SK-N-SH treated with all-trans-retinoic acid at 6 μM for 48 hours (cell line): ENCODE measurements around the gene KIAA1958.

Experiments used
- ATAC-seq: fragments of 200-7000 bp; cut with Tn5 transposase; 3 replicates; pipeline ENCODE4 v1.9.1; 2020; ENCODE audit warnings: mild to moderate bottlenecking, moderate library complexity
- ARNTL ChIP-seq: fragments of 450-650 bp; formaldehyde crosslinking; IDR thresholded peaks from 2 replicates; pipeline ENCODE4 v1.5.0; 2020; ENCODE audit warnings: low read depth, mild to moderate bottlenecking, moderate library complexity, borderline replicate concordance
- BACH2 ChIP-seq: fragments of 250-450 bp; sonication (Bioruptor Pico); IDR thresholded peaks from 2 replicates; pipeline ENCODE4 v1.9.0; 2021; ENCODE audit warnings: mild to moderate bottlenecking, borderline replicate concordance
- CREB5 ChIP-seq: fragments of 250-450 bp; sonication (Bioruptor Pico); IDR thresholded peaks from 2 replicates; pipeline ENCODE4 v1.5.1; 2020; ENCODE audit warnings: low read depth, mild to moderate bottlenecking, moderate library complexity
- CSDC2 ChIP-seq: fragments of 250-450 bp; sonication (Bioruptor Pico); IDR thresholded peaks from 2 replicates; pipeline ENCODE4 v1.5.0; 2020; ENCODE audit warnings: mild to moderate bottlenecking, moderate library complexity
- ESRRG ChIP-seq: fragments of 250-450 bp; sonication (Bioruptor Pico); IDR thresholded peaks from 2 replicates; pipeline ENCODE4 v1.6.1; 2021; ENCODE audit warnings: mild to moderate bottlenecking
- GLIS3 ChIP-seq: fragments of 250-450 bp; sonication (Bioruptor Pico); IDR thresholded peaks from 2 replicates; pipeline ENCODE4 v1.5.0; 2020; ENCODE audit warnings: mild to moderate bottlenecking, moderate library complexity
- ISL1 ChIP-seq: fragments of 250-450 bp; sonication (Bioruptor Pico); IDR thresholded peaks from 2 replicates; pipeline ENCODE4 v2.1.2; 2022; ENCODE audit warnings: mild to moderate bottlenecking, moderate library complexity
- OSR1 ChIP-seq: fragments of 250-450 bp; sonication (Bioruptor Pico); IDR thresholded peaks from 2 replicates; pipeline ENCODE4 v1.8.0; 2022; ENCODE audit warnings: moderate library complexity, mild to moderate bottlenecking, inconsistent platforms
- PATZ1 ChIP-seq: fragments of 250-450 bp; sonication (Bioruptor Pico); IDR thresholded peaks from 2 replicates; pipeline ENCODE4 v1.8.0; 2020; ENCODE audit warnings: mild to moderate bottlenecking, moderate library complexity, borderline replicate concordance
- PPARA ChIP-seq: fragments of 250-450 bp; sonication (Bioruptor Pico); IDR thresholded peaks from 2 replicates; pipeline ENCODE4 v1.5.0; 2020; ENCODE audit warnings: mild to moderate bottlenecking, borderline replicate concordance
- RARB ChIP-seq: fragments of 250-450 bp; sonication (Bioruptor Pico); IDR thresholded peaks from 2 replicates; pipeline ENCODE4 v1.8.0; 2021; ENCODE audit warnings: mild to moderate bottlenecking, moderate library complexity
- SNAI2 ChIP-seq: fragments of 250-450 bp; sonication (Bioruptor Pico); IDR thresholded peaks from 2 replicates; pipeline ENCODE4 v1.5.0; 2020; ENCODE audit warnings: mild to moderate bottlenecking, moderate library complexity
- TCF4 ChIP-seq: fragments of 250-450 bp; sonication (Bioruptor Pico); IDR thresholded peaks from 2 replicates; pipeline ENCODE4 v1.8.0; 2021; ENCODE audit warnings: mild to moderate bottlenecking, moderate library complexity, borderline replicate concordance
- TOX ChIP-seq: fragments of 250-450 bp; sonication (Bioruptor Pico); IDR thresholded peaks from 2 replicates; pipeline ENCODE4 v1.8.0; 2021; ENCODE audit warnings: mild to moderate bottlenecking, moderate library complexity, borderline replicate concordance
- ZC3H10 ChIP-seq: fragments of 250-450 bp; sonication (Bioruptor Pico); IDR thresholded peaks from 2 replicates; pipeline ENCODE4 v1.5.1; 2021; ENCODE audit warnings: mild to moderate bottlenecking, moderate library complexity
- ZFP3 ChIP-seq: fragments of 250-450 bp; sonication (Bioruptor Pico); IDR thresholded peaks from 2 replicates; pipeline ENCODE4 v1.5.0; 2020; ENCODE audit warnings: mild to moderate bottlenecking, moderate library complexity
- ZFP30 ChIP-seq: fragments of 450-650 bp; formaldehyde crosslinking; IDR thresholded peaks from 2 replicates; pipeline ENCODE4 v1.5.0; 2022; ENCODE audit warnings: mild to moderate bottlenecking, moderate library complexity
- ZNF565 ChIP-seq: fragments of 450-650 bp; formaldehyde crosslinking; conservative IDR thresholded peaks from 2 replicates; pipeline ENCODE4 v1.5.0; 2020; ENCODE audit warnings: low read depth, mild to moderate bottlenecking, moderate library complexity
- ZNF70 ChIP-seq: fragments of 450-650 bp; formaldehyde crosslinking; IDR thresholded peaks from 2 replicates; pipeline ENCODE4 v1.5.0; 2020; ENCODE audit warnings: mild to moderate bottlenecking, moderate library complexity
- ZNF8 ChIP-seq: fragments of 450-650 bp; formaldehyde crosslinking; IDR thresholded peaks from 2 replicates; pipeline ENCODE4 v1.5.0; 2020; ENCODE audit warnings: mild to moderate bottlenecking, moderate library complexity
- TF ChIP-seq, protein P1 (sequence below): fragments of 250-450 bp; sonication (Bioruptor Pico); IDR thresholded peaks from 2 replicates; pipeline ENCODE4 v1.8.0; 2021; ENCODE audit warnings: low read depth, mild to moderate bottlenecking, moderate library complexity, borderline replicate concordance
- TF ChIP-seq, protein P2 (sequence below): fragments of 250-450 bp; sonication (Bioruptor Pico); IDR thresholded peaks from 2 replicates; pipeline ENCODE4 v1.5.0; 2020; ENCODE audit warnings: mild to moderate bottlenecking, moderate library complexity

The KIAA1958 gene

GRCh38 chr9:112487008-112487798 is 576 bp downstream of the KIAA1958 start:
- TF ChIP-seq ISL1 (CRISPR knock-in tag) (no peak), ZFP30 (CRISPR knock-in tag) (no peak), ZFP3 (no peak), ZC3H10 (CRISPR knock-in tag) (no peak), SNAI2 (no peak), CSDC2 (CRISPR knock-in tag) (no peak), ZNF8 (CRISPR knock-in tag) (no peak), ESRRG (no peak), GLIS3 (CRISPR knock-in tag) (no peak), ARNTL (no peak), RARB (CRISPR knock-in tag) (no peak), ZNF70 (no peak), OSR1 (CRISPR knock-in tag) (no peak), CREB5 (CRISPR knock-in tag) (no peak), TOX (CRISPR knock-in tag) (no peak), BACH2 (no peak), PPARA (CRISPR knock-in tag) (no peak)
- TF ChIP-seq, protein P1, sequence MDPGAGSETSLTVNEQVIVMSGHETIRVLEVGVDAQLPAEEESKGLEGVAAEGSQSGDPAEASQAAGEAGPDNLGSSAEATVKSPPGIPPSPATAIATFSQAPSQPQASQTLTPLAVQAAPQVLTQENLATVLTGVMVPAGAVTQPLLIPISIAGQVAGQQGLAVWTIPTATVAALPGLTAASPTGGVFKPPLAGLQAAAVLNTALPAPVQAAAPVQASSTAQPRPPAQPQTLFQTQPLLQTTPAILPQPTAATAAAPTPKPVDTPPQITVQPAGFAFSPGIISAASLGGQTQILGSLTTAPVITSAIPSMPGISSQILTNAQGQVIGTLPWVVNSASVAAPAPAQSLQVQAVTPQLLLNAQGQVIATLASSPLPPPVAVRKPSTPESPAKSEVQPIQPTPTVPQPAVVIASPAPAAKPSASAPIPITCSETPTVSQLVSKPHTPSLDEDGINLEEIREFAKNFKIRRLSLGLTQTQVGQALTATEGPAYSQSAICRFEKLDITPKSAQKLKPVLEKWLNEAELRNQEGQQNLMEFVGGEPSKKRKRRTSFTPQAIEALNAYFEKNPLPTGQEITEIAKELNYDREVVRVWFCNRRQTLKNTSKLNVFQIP (CRISPR knock-in tag): no peak
- TF ChIP-seq, protein P2, sequence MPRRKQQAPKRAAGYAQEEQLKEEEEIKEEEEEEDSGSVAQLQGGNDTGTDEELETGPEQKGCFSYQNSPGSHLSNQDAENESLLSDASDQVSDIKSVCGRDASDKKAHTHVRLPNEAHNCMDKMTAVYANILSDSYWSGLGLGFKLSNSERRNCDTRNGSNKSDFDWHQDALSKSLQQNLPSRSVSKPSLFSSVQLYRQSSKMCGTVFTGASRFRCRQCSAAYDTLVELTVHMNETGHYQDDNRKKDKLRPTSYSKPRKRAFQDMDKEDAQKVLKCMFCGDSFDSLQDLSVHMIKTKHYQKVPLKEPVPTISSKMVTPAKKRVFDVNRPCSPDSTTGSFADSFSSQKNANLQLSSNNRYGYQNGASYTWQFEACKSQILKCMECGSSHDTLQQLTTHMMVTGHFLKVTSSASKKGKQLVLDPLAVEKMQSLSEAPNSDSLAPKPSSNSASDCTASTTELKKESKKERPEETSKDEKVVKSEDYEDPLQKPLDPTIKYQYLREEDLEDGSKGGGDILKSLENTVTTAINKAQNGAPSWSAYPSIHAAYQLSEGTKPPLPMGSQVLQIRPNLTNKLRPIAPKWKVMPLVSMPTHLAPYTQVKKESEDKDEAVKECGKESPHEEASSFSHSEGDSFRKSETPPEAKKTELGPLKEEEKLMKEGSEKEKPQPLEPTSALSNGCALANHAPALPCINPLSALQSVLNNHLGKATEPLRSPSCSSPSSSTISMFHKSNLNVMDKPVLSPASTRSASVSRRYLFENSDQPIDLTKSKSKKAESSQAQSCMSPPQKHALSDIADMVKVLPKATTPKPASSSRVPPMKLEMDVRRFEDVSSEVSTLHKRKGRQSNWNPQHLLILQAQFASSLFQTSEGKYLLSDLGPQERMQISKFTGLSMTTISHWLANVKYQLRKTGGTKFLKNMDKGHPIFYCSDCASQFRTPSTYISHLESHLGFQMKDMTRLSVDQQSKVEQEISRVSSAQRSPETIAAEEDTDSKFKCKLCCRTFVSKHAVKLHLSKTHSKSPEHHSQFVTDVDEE: no peak
- peak; percentile 35 for ATAC-seq

- peak; percentile 8; the same call in 2 of the 3 replicates for ATAC-seq
- TF ChIP-seq GLIS3 (CRISPR knock-in tag) (no peak), ESRRG (no peak)
Measured at GRCh38 chr9:112487799-112488340, 1.2 kb downstream of the KIAA1958 start.

DNA sequence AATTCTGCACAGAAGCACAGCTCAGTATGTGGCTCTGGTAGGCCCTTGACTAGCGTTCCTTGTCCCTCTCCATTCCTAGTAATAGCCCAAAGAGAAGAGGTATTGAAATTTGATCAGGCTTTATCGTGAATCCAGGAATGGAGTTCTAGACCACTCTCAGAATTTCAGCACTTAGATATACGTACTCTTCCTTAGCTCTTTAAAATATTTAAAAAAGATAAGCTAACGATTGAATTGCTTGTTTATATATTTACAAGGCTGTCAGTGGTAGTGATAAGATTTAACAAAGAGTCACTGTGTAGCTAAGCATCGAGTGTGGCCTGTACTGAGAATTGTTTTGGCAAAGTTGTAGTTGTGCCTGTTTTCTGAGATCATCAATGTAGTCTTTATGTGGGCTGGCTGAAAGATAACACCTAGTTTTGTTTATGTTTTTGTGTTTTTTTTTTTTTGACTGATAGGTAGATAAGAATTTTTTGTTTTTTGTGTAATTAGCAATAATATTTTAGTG is 2.5 kb downstream of the KIAA1958 start:
- 0 out of 3 replicates have a peak, but pooled peaks have one; percentile 7 for ATAC-seq
- TF ChIP-seq GLIS3 (CRISPR knock-in tag) (no peak), ZNF565 (CRISPR knock-in tag) (no peak), CREB5 (CRISPR knock-in tag) (no peak), ZFP30 (CRISPR knock-in tag) (no peak), ISL1 (CRISPR knock-in tag) (no peak), PATZ1 (CRISPR knock-in tag) (no peak), CSDC2 (CRISPR knock-in tag) (no peak), ZNF8 (CRISPR knock-in tag) (no peak), TCF4 (CRISPR knock-in tag) (no peak), TOX (CRISPR knock-in tag) (no peak), RARB (CRISPR knock-in tag) (no peak)
- TF ChIP-seq, protein P1 (CRISPR knock-in tag): no peak
- TF ChIP-seq, protein P2: no peak
